Measurements from ENCODE around the gene LYZL6. TPM values are rescaled to one million over a fixed set of nuclear protein-coding genes. Genes with fewer than 3 reads are reported as not detected.

The LYZL6 gene
- total RNA-seq, 3 donors from 2014 or later: not detected

- DNase-seq (ENCODE audit: low spot score in 2 of 2): no peak
- Histone ChIP-seq H3K27me3 (no peaks in the 10 kb centered on the region), H3K9me3 (no peaks in the 10 kb centered on the region), H3K4me3 (no peak overlapping the region), H3K4me1 (no peaks in the 10 kb centered on the region), H3K36me3 (no peaks in the 10 kb centered on the region), H3K27ac (no peak overlapping the region)
- intact Hi-C loops (cut with DNase I; ENCODE audit: low total_unique reads): no loop called here
- TF ChIP-seq POLR2A (IDR thresholded peaks at IDR 0.05) (no peak), POLR2AphosphoS5 (IDR thresholded peaks at IDR 0.05) (no peak), CTCF (IDR thresholded peaks at IDR 0.05) (no peak)
These were observed 19.9 kb downstream of the LYZL6 start for GRCh38 chr17:35923609-35924114.

GRCh38 chr17:35920229-35920628 lies 23.3 kb downstream of the LYZL6 start:
- DNase-seq (ENCODE audit: low spot score in 2 of 2): no peak
- Histone ChIP-seq H3K36me3 (no peaks in the 10 kb centered on the region), H3K4me1 (no peaks in the 10 kb centered on the region), H3K4me3 (no peak overlapping the region), H3K27ac (no peak overlapping the region), H3K9me3 (no peaks in the 10 kb centered on the region), H3K27me3 (no peaks in the 10 kb centered on the region)
- TF ChIP-seq POLR2A (IDR thresholded peaks at IDR 0.05) (no peak), POLR2AphosphoS5 (IDR thresholded peaks at IDR 0.05) (no peak), CTCF (IDR thresholded peaks at IDR 0.05) (no peak)
- intact Hi-C loops (cut with DNase I; ENCODE audit: low total_unique reads): no loop called here

- Histone ChIP-seq H3K27ac (no peak overlapping the region), H3K9me3 (no peaks in the 10 kb centered on the region), H3K27me3 (no peaks in the 10 kb centered on the region), H3K36me3 (no peaks in the 10 kb centered on the region), H3K4me1 (no peaks in the 10 kb centered on the region), H3K4me3 (no peak overlapping the region)
- DNase-seq (ENCODE audit: low spot score in 2 of 2): no peak
- intact Hi-C loops (cut with DNase I; ENCODE audit: low total_unique reads): no loop called here
- TF ChIP-seq POLR2A (IDR thresholded peaks at IDR 0.05): no peak
- TF ChIP-seq POLR2AphosphoS5 (IDR thresholded peaks at IDR 0.05): no peak
- no peak for TF ChIP-seq CTCF (IDR thresholded peaks at IDR 0.05)
These were observed 24.8 kb downstream of the LYZL6 start for GRCh38 chr17:35918665-35919064.

- DNase-seq (ENCODE audit: low spot score in 2 of 2): no peak
- no peak for TF ChIP-seq POLR2AphosphoS5 (IDR thresholded peaks at IDR 0.05)
- no peak for TF ChIP-seq CTCF (IDR thresholded peaks at IDR 0.05)
- no peak for TF ChIP-seq POLR2A (IDR thresholded peaks at IDR 0.05)
- H3K9me3 ChIP-seq: no peaks in the 10 kb centered on the region
- H3K36me3 ChIP-seq: no peaks in the 10 kb centered on the region
- no peak overlapping the region for H3K27ac ChIP-seq
- H3K4me1 ChIP-seq: no peaks in the 10 kb centered on the region
- no peaks in the 10 kb centered on the region for H3K27me3 ChIP-seq
- no peak overlapping the region for H3K4me3 ChIP-seq
- intact Hi-C loops (cut with DNase I; ENCODE audit: low total_unique reads): no loop called here
These were observed 25.8 kb downstream of the LYZL6 start for GRCh38 chr17:35917519-35918213.

GRCh38 chr17:35915153-35915964 lies 28.2 kb downstream of the LYZL6 start:
- TF ChIP-seq POLR2AphosphoS5 (IDR thresholded peaks at IDR 0.05) (no peak), POLR2A (IDR thresholded peaks at IDR 0.05) (no peak), CTCF (IDR thresholded peaks at IDR 0.05) (no peak)
- H3K4me3 ChIP-seq: no peak overlapping the region
- intact Hi-C loops (cut with DNase I; ENCODE audit: low total_unique reads): no loop called here
- DNase-seq (ENCODE audit: low spot score in 2 of 2): no peak
- no peaks in the 10 kb centered on the region for H3K36me3 ChIP-seq
- H3K27ac ChIP-seq: no peak overlapping the region
- H3K27me3 ChIP-seq: no peaks in the 10 kb centered on the region
- no peaks in the 10 kb centered on the region for H3K4me1 ChIP-seq
- H3K9me3 ChIP-seq: no peaks in the 10 kb centered on the region
